Panc1 (cell line): ENCODE measurements around the gene LAMB3. TPM values are rescaled to one million over a fixed set of nuclear protein-coding genes. Genes with fewer than 3 reads are reported as not detected.

Experiments
- ATAC-seq: fragments of 200-7000 bp; cut with Tn5 transposase; 2 replicates; pipeline ENCODE4 v1.9.1; 2020; ENCODE audit warnings: mild to moderate bottlenecking, moderate library complexity
- BruUV-seq: library from RNA; stranded (reverse); fragments of 400-500 nt; replicated peaks from 2 replicates; lab custom pipeline; 2021; lab: Mats Ljungman, UMichigan
- CTCF ChIA-PET: fragments of 300-600 bp; sonication (Branson Sonifier 250); formaldehyde crosslinking; loops from one replicate; lab custom pipeline; 2022; ENCODE audit warnings: antibody characterized with exemption; lab: Charles Lee
- POLR2A ChIA-PET: fragments of 300-600 bp; sonication (Branson Sonifier 250); formaldehyde crosslinking; loops from one replicate; lab custom pipeline; 2022; ENCODE audit warnings: antibody characterized with exemption; lab: Charles Lee
- DNase-seq: peaks from one replicate; pipeline ENCODE4 v3.0.0-alpha.2; 2010; ENCODE audit warnings: low read depth, low spot score
- H3K27ac ChIP-seq: 2 replicates; pipeline ENCODE4 v1.5.1; 2011; ENCODE audit warnings: mild to moderate bottlenecking, low read length, inconsistent platforms
- H3K27me3 ChIP-seq: fragments of 200-500 bp; sonication (Bioruptor generic); 2 replicates; pipeline ENCODE4 v1.6.0; 2014; ENCODE audit warnings: low read length, inconsistent platforms; ENCODE audit not compliant: control insufficient read depth, insufficient read depth
- H3K36me3 ChIP-seq: fragments of 200-500 bp; sonication (Bioruptor generic); 2 replicates; pipeline ENCODE4 v1.5.1; 2014; ENCODE audit warnings: inconsistent platforms, mild to moderate bottlenecking, low read length, moderate library complexity; ENCODE audit not compliant: control insufficient read depth, insufficient read depth
- H3K4me1 ChIP-seq: 2 replicates; pipeline ENCODE4 v1.5.1; 2011; ENCODE audit warnings: inconsistent platforms, mild to moderate bottlenecking, low read length, moderate library complexity; ENCODE audit not compliant: control insufficient read depth, insufficient read depth
- H3K4me3 ChIP-seq, 2 experiments: 2 replicates each; pipeline ENCODE4 v1.5.1; 2011 to 2012; ENCODE audit warnings: low read depth in 2 of 2, low read length in 2 of 2, mild to moderate bottlenecking in 2 of 2, inconsistent platforms in 1 of 2, moderate library complexity in 1 of 2
- H3K9me3 ChIP-seq: fragments of 200-500 bp; sonication (Bioruptor generic); 2 replicates; pipeline ENCODE4 v1.5.1; 2014; ENCODE audit warnings: low read depth, mild to moderate bottlenecking, inconsistent platforms, low read length, moderate library complexity; ENCODE audit not compliant: control insufficient read depth, insufficient read depth
- POLR2AphosphoS5 ChIP-seq: IDR thresholded peaks from 2 replicates; pipeline ENCODE4 v1.6.1; 2012; ENCODE audit warnings: mild to moderate bottlenecking, low read depth, low read length, moderate library complexity
- SIN3A ChIP-seq: IDR thresholded peaks from 2 replicates; pipeline ENCODE4 v1.6.1; 2012; ENCODE audit warnings: low read depth, mild to moderate bottlenecking, low read length, moderate library complexity, borderline replicate concordance; ENCODE audit not compliant: insufficient read depth
- TCF7L2 ChIP-seq: IDR thresholded peaks from 2 replicates; pipeline ENCODE4 v1.6.1; 2011; ENCODE audit warnings: mild to moderate bottlenecking, low read depth, low read length, inconsistent platforms
- in situ Hi-C: cut with HindIII; loops from 2 replicates; pipeline ENCODE4 v1.10.0; 2016; ENCODE audit warnings: low sequenced_read_pairs, low pct_unique_long_range_greater_than_20kb
- intact Hi-C: fragments of 100-400 bp; cut with micrococcal nuclease; formaldehyde crosslinking; loops from one replicate; pipeline ENCODE4 v1.10.0; 2022; ENCODE audit not compliant: unreplicated experiment
- total RNA-seq: library from RNA; stranded (reverse); gene quantifications from one replicate; pipeline ENCODE4 v1.2.1, GENCODE V29; 2021; ENCODE audit not compliant: unreplicated experiment
- TF ChIP-seq, protein P1 (sequence below), 2 experiments: IDR thresholded peaks; 2 replicates each; pipeline ENCODE4 v1.6.1; 2011 to 2012; ENCODE audit warnings: low read depth in 2 of 2, control low read depth in 1 of 2, low read length in 1 of 2, mild to moderate bottlenecking in 1 of 2, moderate library complexity in 1 of 2; ENCODE audit not compliant: insufficient read depth in 1 of 2
- TF ChIP-seq, protein P2 (sequence below): fragments of 450-650 bp; IDR thresholded peaks from 2 replicates; pipeline ENCODE4 v1.5.1; 2017; ENCODE audit warnings: mild to moderate bottlenecking

Gene LAMB3
- total RNA-seq, 1 experiment from 2014 or later = 0.85 TPM

DNA sequence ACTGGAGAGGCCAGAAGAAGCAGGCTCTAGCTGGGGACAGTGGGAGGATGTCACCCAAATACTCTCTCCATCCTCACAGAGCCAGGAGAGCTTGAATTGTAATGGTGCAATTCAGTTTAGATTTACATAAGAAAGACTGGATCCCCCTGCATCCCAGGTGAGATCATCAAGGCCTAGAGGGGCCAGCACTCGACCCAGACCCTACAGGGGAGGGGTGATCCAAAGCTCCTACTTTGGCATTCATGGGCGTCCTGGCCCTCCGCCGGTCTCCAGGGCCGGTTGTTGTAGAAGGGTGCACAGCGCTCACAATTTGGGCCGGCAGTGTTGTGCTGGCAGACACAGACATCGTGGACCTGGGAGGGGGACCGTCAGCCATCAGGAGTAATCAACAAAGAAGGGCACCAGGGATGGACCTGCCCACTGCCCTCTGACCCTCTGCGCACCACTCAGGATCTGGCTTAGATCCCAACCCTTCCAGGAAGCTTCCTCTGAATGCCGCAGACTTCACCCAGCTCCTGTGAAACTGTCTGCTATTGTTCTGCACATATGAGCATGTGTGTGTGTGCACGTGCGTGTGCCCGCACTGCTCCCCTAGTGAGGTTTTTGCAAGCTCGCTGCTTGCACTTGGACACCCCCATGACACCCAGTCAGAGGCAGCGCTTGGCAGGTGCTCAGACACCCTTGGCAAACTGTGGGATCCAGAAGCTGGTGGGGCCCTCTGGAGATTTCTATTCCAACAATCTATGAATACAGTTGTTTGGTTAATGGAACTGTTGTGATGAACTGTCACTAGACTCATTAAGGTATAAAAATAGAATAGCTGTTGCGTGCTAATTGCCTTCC is 21.6 kb downstream of the LAMB3 start:
- in situ Hi-C loops (no loop called here), intact Hi-C loops (no loop called here)
- H3K27ac ChIP-seq = no peak overlapping the region
- no peaks in the 10 kb centered on the region for H3K4me1 ChIP-seq
- TF ChIP-seq TCF7L2 (no peak), POLR2AphosphoS5 (no peak), SIN3A (no peak)
- TF ChIP-seq, protein P1, sequence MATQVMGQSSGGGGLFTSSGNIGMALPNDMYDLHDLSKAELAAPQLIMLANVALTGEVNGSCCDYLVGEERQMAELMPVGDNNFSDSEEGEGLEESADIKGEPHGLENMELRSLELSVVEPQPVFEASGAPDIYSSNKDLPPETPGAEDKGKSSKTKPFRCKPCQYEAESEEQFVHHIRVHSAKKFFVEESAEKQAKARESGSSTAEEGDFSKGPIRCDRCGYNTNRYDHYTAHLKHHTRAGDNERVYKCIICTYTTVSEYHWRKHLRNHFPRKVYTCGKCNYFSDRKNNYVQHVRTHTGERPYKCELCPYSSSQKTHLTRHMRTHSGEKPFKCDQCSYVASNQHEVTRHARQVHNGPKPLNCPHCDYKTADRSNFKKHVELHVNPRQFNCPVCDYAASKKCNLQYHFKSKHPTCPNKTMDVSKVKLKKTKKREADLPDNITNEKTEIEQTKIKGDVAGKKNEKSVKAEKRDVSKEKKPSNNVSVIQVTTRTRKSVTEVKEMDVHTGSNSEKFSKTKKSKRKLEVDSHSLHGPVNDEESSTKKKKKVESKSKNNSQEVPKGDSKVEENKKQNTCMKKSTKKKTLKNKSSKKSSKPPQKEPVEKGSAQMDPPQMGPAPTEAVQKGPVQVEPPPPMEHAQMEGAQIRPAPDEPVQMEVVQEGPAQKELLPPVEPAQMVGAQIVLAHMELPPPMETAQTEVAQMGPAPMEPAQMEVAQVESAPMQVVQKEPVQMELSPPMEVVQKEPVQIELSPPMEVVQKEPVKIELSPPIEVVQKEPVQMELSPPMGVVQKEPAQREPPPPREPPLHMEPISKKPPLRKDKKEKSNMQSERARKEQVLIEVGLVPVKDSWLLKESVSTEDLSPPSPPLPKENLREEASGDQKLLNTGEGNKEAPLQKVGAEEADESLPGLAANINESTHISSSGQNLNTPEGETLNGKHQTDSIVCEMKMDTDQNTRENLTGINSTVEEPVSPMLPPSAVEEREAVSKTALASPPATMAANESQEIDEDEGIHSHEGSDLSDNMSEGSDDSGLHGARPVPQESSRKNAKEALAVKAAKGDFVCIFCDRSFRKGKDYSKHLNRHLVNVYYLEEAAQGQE (IDR thresholded peaks at IDR 0.05; ENCODE audit: insufficient read depth in 1 of 2, low read depth in 2 of 2, low read length in 1 of 2) = no peak
- TF ChIP-seq, protein P2, sequence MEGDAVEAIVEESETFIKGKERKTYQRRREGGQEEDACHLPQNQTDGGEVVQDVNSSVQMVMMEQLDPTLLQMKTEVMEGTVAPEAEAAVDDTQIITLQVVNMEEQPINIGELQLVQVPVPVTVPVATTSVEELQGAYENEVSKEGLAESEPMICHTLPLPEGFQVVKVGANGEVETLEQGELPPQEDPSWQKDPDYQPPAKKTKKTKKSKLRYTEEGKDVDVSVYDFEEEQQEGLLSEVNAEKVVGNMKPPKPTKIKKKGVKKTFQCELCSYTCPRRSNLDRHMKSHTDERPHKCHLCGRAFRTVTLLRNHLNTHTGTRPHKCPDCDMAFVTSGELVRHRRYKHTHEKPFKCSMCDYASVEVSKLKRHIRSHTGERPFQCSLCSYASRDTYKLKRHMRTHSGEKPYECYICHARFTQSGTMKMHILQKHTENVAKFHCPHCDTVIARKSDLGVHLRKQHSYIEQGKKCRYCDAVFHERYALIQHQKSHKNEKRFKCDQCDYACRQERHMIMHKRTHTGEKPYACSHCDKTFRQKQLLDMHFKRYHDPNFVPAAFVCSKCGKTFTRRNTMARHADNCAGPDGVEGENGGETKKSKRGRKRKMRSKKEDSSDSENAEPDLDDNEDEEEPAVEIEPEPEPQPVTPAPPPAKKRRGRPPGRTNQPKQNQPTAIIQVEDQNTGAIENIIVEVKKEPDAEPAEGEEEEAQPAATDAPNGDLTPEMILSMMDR = no peak
- H3K4me3 ChIP-seq = no peak overlapping the region
- POLR2A ChIA-PET = no interaction called here
- ATAC-seq (no peak), DNase-seq (no peak)
- H3K27me3 ChIP-seq = no peaks in the 10 kb centered on the region
- CTCF ChIA-PET = no interaction called here
- no peaks in the 10 kb centered on the region for H3K9me3 ChIP-seq
- H3K36me3 ChIP-seq = no peaks in the 10 kb centered on the region
- BruUV-seq = no TSS peak

DNA sequence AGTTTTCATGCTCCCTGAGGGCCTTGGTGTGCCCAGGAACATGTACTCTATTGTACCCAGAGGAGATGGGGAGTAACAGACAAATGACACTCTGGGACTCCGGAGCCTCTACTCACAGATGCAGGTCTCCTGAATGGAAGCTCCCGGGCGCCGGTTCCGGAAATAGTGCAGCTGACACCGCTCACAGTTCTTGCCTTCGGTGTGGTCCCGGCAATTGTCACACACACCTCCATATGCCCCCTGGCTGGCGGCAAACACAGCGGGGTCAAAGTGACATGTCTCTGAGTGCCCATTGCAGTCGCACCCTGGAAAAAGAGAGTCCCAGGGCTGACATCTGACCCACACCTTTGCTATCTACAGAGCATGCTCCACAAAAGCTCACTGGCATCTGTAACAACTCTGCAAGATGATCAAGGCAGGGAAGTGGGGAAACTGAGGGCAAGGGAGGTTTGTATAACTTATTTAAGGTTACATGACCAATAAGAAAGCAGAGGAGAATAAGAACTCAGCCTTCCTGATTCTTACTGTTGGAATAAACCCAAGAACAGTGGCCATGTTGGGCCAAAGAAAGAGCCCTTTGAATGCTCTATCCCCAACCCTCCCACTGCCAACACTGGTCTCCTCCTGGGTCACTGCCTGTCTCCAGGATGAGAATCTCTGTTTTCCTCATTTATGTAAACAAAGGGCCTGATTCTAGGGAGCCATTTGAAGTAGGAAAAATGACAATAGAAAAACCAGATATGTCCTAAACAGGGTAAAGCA is 22.4 kb downstream of the LAMB3 start:
- BruUV-seq = no TSS peak
- TF ChIP-seq, protein P1 (IDR thresholded peaks at IDR 0.05; ENCODE audit: insufficient read depth in 1 of 2, low read depth in 2 of 2, low read length in 1 of 2) = no peak
- ChIA-PET POLR2A (no interaction called here), CTCF (interaction anchor here (0.8 kb wide), 1 partner anchor 60 kb away, joined by 3 read pairs; no protein-coding TSS in a partner anchor)
- Histone ChIP-seq H3K9me3 (no peaks in the 10 kb centered on the region), H3K4me1 (no peaks in the 10 kb centered on the region), H3K4me3 (no peak overlapping the region), H3K27ac (no peak overlapping the region), H3K27me3 (no peaks in the 10 kb centered on the region), H3K36me3 (no peaks in the 10 kb centered on the region)
- DNase-seq = no peak
- intact Hi-C loops = no loop called here
- ATAC-seq = no peak
- in situ Hi-C loops = no loop called here
